ENCODE data around the gene CDC20. TPM values are rescaled to one million over a fixed set of nuclear protein-coding genes. Genes with fewer than 3 reads are reported as not detected.
"Not testable (repeated sequence)": the region's sequence is repeated elsewhere in the genome, so short reads cannot be mapped to it uniquely, and the experiment has no call there.

The CDC20 gene
- polyA plus RNA-seq, 3 donors: 0.08 to 0.10 TPM; not detected in 1

DNA sequence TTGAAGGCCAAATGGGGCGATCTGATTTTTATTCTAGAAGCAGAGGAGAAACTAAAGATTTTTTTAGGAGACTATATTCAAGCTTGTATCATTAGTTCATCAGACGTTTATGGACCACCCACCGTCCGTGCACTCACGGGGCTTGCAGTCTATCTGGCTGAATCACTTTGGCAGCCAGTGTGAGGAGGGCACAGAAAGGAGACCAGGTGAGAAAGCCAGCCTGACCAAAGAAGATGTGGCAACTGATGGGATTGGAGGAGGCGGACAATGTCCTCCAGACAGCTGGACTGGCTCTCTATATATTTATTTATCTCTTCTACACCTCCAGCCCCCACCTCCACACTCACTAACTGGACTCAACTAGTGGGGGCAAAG is 9.9 kb downstream of the CDC20 start:
- no peaks in the 10 kb centered on the region for H3K27me3 ChIP-seq (ENCODE audit: control insufficient read depth in 2 of 2, insufficient read depth in 2 of 2, low read length in 2 of 2)
- peak overlapping the region; percentile 52 to 98 (median 59) for H3K4me3 ChIP-seq (replicated peaks in 1 of 3; ENCODE audit: low read depth in 2 of 3, low read length in 3 of 3)
- Mint-ChIP-seq H3K9me3 (no peaks in the 10 kb centered on the region), H3K4me3 (peak overlapping the region; percentile 86 to 98), H3K27me3 (ENCODE audit: low read depth in 3 of 3) (no peaks in the 10 kb centered on the region), H3K4me1 (peaks cover 49% of the 10 kb centered on the region), H3K27ac (peak overlapping the region; percentile 87 to 99 (median 97)), H3K36me3 (peaks cover 25 to 29% of the 10 kb centered on the region in 2 donors)
- peaks cover 45% of the 10 kb centered on the region for H4K20me1 ChIP-seq (ENCODE audit: insufficient read depth, low read length)
- 3% methylated on average over 4 of the region's 6 CpGs for WGBS (ENCODE audit: insufficient coverage)
- no peak for DNase-seq
- peak overlapping the region; percentile 96 for H3K9ac ChIP-seq (ENCODE audit: insufficient read depth, low read length, poor library complexity, severe bottlenecking)
- TF ChIP-seq, protein P1, sequence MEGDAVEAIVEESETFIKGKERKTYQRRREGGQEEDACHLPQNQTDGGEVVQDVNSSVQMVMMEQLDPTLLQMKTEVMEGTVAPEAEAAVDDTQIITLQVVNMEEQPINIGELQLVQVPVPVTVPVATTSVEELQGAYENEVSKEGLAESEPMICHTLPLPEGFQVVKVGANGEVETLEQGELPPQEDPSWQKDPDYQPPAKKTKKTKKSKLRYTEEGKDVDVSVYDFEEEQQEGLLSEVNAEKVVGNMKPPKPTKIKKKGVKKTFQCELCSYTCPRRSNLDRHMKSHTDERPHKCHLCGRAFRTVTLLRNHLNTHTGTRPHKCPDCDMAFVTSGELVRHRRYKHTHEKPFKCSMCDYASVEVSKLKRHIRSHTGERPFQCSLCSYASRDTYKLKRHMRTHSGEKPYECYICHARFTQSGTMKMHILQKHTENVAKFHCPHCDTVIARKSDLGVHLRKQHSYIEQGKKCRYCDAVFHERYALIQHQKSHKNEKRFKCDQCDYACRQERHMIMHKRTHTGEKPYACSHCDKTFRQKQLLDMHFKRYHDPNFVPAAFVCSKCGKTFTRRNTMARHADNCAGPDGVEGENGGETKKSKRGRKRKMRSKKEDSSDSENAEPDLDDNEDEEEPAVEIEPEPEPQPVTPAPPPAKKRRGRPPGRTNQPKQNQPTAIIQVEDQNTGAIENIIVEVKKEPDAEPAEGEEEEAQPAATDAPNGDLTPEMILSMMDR (IDR thresholded peaks at IDR 0.05): no peak
- H3K27ac ChIP-seq (ENCODE audit: low read depth in 1 of 2, low read length in 2 of 2): peak overlapping the region; percentile 81 to 97
- peak overlapping the region; percentile 90 for H2AFZ ChIP-seq (ENCODE audit: insufficient read depth, low read depth, low read length, poor library complexity, severe bottlenecking)
- peaks cover 48% of the 10 kb centered on the region for H3K79me2 ChIP-seq (ENCODE audit: insufficient read depth, low read length)
- H3K36me3 ChIP-seq (replicated peaks in 1 of 2; ENCODE audit: control insufficient read depth in 1 of 2, insufficient read depth in 2 of 2, low read length in 2 of 2): peaks cover 19 to 24% of the 10 kb centered on the region in 2 donors
- intact Hi-C loops (cut with micrococcal nuclease): loop anchor here in 1 of 2 donors (2.0 to 10.0 kb wide), 2 partner anchors 20 to 194 kb away; partner anchors contain the start of genes CFAP57, EBNA1BP2, MED8 and SZT2
- H3K4me1 ChIP-seq (ENCODE audit: control insufficient read depth in 1 of 2, insufficient read depth in 2 of 2, low read length in 2 of 2): peaks cover 40 to 63% of the 10 kb centered on the region in 2 donors
- H3K9me3 ChIP-seq (replicated peaks in 1 of 2; ENCODE audit: control insufficient read depth in 1 of 2, insufficient read depth in 1 of 2, low read length in 2 of 2): no peaks in the 10 kb centered on the region
- H3K4me2 ChIP-seq (replicated peaks; ENCODE audit: extremely low read depth, low read length, poor library complexity, severe bottlenecking): peak overlapping the region; percentile 92

DNA sequence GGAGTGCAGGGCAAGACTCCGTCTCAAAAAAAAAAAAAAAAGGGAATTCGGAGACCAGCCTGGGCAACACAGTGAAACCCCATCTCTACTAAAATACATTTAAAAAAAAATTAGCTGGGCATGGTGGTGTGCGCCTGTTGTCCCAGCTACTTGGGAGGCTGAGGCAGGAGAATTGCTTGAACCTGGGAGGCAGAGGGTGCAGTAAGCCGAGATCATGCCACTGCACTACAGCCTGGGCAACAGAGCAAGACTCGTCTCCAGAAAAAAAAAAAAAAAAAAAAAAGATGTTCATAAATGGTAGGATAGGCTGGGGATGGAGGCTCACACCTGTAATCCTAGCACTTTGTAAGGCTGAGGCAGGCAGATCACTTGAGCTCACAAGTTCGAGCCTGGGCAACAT is 11.0 kb downstream of the CDC20 start:
- H3K27ac Mint-ChIP-seq: peak overlapping the region in 2 of 7 donors; percentile 35 to 80
- intact Hi-C loops (cut with micrococcal nuclease): loop anchor here in 1 of 2 donors (2.0 to 10.0 kb wide), 2 partner anchors 19 to 195 kb away; partner anchors contain the start of genes CFAP57, EBNA1BP2, MED8 and SZT2
- Histone ChIP-seq H3K79me2 (ENCODE audit: insufficient read depth, low read length) (peaks cover 40% of the 10 kb centered on the region), H3K4me1 (ENCODE audit: control insufficient read depth in 1 of 2, insufficient read depth in 2 of 2, low read length in 2 of 2) (peaks cover 33 to 55% of the 10 kb centered on the region in 2 donors), H4K20me1 (ENCODE audit: insufficient read depth, low read length) (peaks cover 35% of the 10 kb centered on the region), H3K36me3 (replicated peaks in 1 of 2; ENCODE audit: control insufficient read depth in 1 of 2, insufficient read depth in 2 of 2, low read length in 2 of 2) (peaks cover 7 to 13% of the 10 kb centered on the region in 2 donors)
- H3K27me3 ChIP-seq (ENCODE audit: control insufficient read depth in 2 of 2, insufficient read depth in 2 of 2, low read length in 2 of 2); H3K9me3 Mint-ChIP-seq; H3K4me3 ChIP-seq (replicated peaks in 1 of 3; ENCODE audit: low read depth in 2 of 3, low read length in 3 of 3); H3K4me3 Mint-ChIP-seq; DNase-seq; H2AFZ ChIP-seq (ENCODE audit: insufficient read depth, low read depth, low read length, poor library complexity, severe bottlenecking); H3K9ac ChIP-seq (ENCODE audit: insufficient read depth, low read length, poor library complexity, severe bottlenecking); H3K9me3 ChIP-seq (replicated peaks in 1 of 2; ENCODE audit: control insufficient read depth in 1 of 2, insufficient read depth in 1 of 2, low read length in 2 of 2); H3K27ac ChIP-seq (ENCODE audit: low read depth in 1 of 2, low read length in 2 of 2); H3K4me2 ChIP-seq (replicated peaks; ENCODE audit: extremely low read depth, low read length, poor library complexity, severe bottlenecking); H3K27me3 Mint-ChIP-seq (ENCODE audit: low read depth in 3 of 3): not testable (repeated sequence)
- H3K36me3 Mint-ChIP-seq: peaks cover 13 to 17% of the 10 kb centered on the region in 2 donors
- 90% methylated on average over 2 of the region's 6 CpGs for WGBS (ENCODE audit: insufficient coverage)
- peaks cover 39% of the 10 kb centered on the region for H3K4me1 Mint-ChIP-seq
